LNCaP clone FGC (cell line): ENCODE data around the gene TLR10.

Experiments used
- DNase-seq: peaks from one replicate; pipeline ENCODE4 v3.0.0-alpha.2; 2011; ENCODE audit warnings: low read depth
- H3K4me3 ChIP-seq: 2 replicates; pipeline ENCODE4 v1.5.1; 2011; ENCODE audit warnings: mild to moderate bottlenecking, low read depth, low read length, control low read depth
- CTCF ChIP-seq: IDR thresholded peaks from 2 replicates; pipeline ENCODE4 v1.5.1; 2012; ENCODE audit warnings: mild to moderate bottlenecking; ENCODE audit not compliant: control insufficient read depth, insufficient read depth; ENCODE audit errors: extremely low read depth

The TLR10 gene

GRCh38 chr4:38785901-38786402, 3.2 kb upstream of the TLR10 start:
- no peak for DNase-seq
- H3K4me3 ChIP-seq = no peak overlapping the region
- no peak for TF ChIP-seq CTCF

GRCh38 chr4:38785041-38785790, 2.4 kb upstream of the TLR10 start:
- no peak overlapping the region for H3K4me3 ChIP-seq
- no peak for DNase-seq
- no peak for TF ChIP-seq CTCF

GRCh38 chr4:38784141-38784540, 1.4 kb upstream of the TLR10 start:
- no peak for DNase-seq
- H3K4me3 ChIP-seq = no peak overlapping the region
- TF ChIP-seq CTCF = no peak

- TF ChIP-seq CTCF = no peak
- DNase-seq = no peak
- H3K4me3 ChIP-seq = no peak overlapping the region
Measured at GRCh38 chr4:38783109-38783460, 295 bp upstream of the TLR10 start.

- TF ChIP-seq CTCF = no peak
Measured at GRCh38 chr4:38781854-38782261, 932 bp downstream of the TLR10 start.

GRCh38 chr4:38780833-38781484, 1.8 kb downstream of the TLR10 start:
- H3K4me3 ChIP-seq = no peak overlapping the region
- no peak for TF ChIP-seq CTCF

More at GRCh38 chr4:38781854-38782261, 932 bp downstream of the TLR10 start:
- DNase-seq = no peak
- H3K4me3 ChIP-seq = no peak overlapping the region

More at GRCh38 chr4:38780833-38781484, 1.8 kb downstream of the TLR10 start:
- DNase-seq = no peak
